HEK293 (cell line): ENCODE data around the gene RPS6KA1.

Source experiments
- KLF1 ChIP-seq: fragments of 450-650 bp; formaldehyde crosslinking; IDR thresholded peaks from 2 replicates; pipeline ENCODE4 v1.5.1; 2016; ENCODE audit warnings: missing biosample characterization, missing genetic modification characterization
- YY1 ChIP-seq: fragments of 450-650 bp; formaldehyde crosslinking; IDR thresholded peaks from 2 replicates; pipeline ENCODE4 v1.5.1; 2018; ENCODE audit warnings: missing biosample characterization, missing genetic modification characterization
- ZBTB7A ChIP-seq: fragments of 450-650 bp; formaldehyde crosslinking; IDR thresholded peaks from 2 replicates; pipeline ENCODE4 v1.5.1; 2016; ENCODE audit warnings: low read depth, missing biosample characterization, missing genetic modification characterization
- ZNF121 ChIP-seq: fragments of 450-650 bp; formaldehyde crosslinking; IDR thresholded peaks from 2 replicates; pipeline ENCODE4 v1.5.1; 2016; ENCODE audit warnings: missing biosample characterization, missing genetic modification characterization
- ZNF133 ChIP-seq: fragments of 450-650 bp; formaldehyde crosslinking; IDR thresholded peaks from 2 replicates; pipeline ENCODE4 v1.5.1; 2016; ENCODE audit warnings: missing biosample characterization, missing genetic modification characterization
- ZNF16 ChIP-seq: fragments of 450-650 bp; formaldehyde crosslinking; IDR thresholded peaks from 2 replicates; pipeline ENCODE4 v1.5.1; 2016; ENCODE audit warnings: low read depth, missing biosample characterization, missing genetic modification characterization
- ZNF19 ChIP-seq: fragments of 450-650 bp; formaldehyde crosslinking; IDR thresholded peaks from 2 replicates; pipeline ENCODE4; 2016; ENCODE audit warnings: missing biosample characterization, missing genetic modification characterization, low read depth
- ZNF266 ChIP-seq: fragments of 450-650 bp; formaldehyde crosslinking; IDR thresholded peaks from 2 replicates; pipeline ENCODE4 v1.5.1; 2016; ENCODE audit warnings: missing biosample characterization, missing genetic modification characterization, low read depth
- ZNF311 ChIP-seq: fragments of 450-650 bp; formaldehyde crosslinking; IDR thresholded peaks from 2 replicates; pipeline ENCODE4 v1.5.1; 2017; ENCODE audit warnings: missing biosample characterization, missing genetic modification characterization, borderline replicate concordance
- ZNF624 ChIP-seq: fragments of 450-650 bp; formaldehyde crosslinking; IDR thresholded peaks from 2 replicates; pipeline ENCODE4 v1.5.1; 2017; ENCODE audit warnings: missing biosample characterization, missing genetic modification characterization
- ZNF707 ChIP-seq: fragments of 450-650 bp; formaldehyde crosslinking; IDR thresholded peaks from 2 replicates; pipeline ENCODE4 v1.5.1; 2016; ENCODE audit warnings: missing biosample characterization, missing genetic modification characterization
- ZNF777 ChIP-seq: fragments of 450-650 bp; formaldehyde crosslinking; IDR thresholded peaks from 2 replicates; pipeline ENCODE4 v1.5.1; 2017; ENCODE audit warnings: missing biosample characterization, missing genetic modification characterization, borderline replicate concordance
- TF ChIP-seq, protein P1 (sequence below): fragments of 450-650 bp; formaldehyde crosslinking; IDR thresholded peaks from 2 replicates; pipeline ENCODE4 v1.5.1; 2016; ENCODE audit warnings: missing biosample characterization, missing genetic modification characterization
- TF ChIP-seq, protein P2 (sequence below): fragments of 450-650 bp; formaldehyde crosslinking; IDR thresholded peaks from 2 replicates; pipeline ENCODE4 v1.5.1; 2016; ENCODE audit warnings: missing biosample characterization, missing genetic modification characterization

DNA sequence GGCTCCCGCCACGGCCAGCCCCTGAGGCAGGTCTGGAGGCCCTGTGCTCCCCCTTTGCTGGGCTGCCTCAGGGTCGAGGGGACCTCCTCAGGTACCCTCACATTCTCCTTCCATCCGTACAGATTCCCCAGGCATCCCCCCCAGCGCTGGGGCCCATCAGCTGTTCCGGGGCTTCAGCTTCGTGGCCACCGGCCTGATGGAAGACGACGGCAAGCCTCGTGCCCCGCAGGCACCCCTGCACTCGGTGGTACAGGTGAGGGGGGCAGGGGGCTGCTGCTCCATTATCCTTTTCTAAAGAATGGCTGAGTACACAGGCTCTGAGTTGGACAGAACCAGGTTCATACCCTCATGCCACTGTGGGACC is 29.1 kb downstream of the RPS6KA1 start:
- TF ChIP-seq, protein P1, sequence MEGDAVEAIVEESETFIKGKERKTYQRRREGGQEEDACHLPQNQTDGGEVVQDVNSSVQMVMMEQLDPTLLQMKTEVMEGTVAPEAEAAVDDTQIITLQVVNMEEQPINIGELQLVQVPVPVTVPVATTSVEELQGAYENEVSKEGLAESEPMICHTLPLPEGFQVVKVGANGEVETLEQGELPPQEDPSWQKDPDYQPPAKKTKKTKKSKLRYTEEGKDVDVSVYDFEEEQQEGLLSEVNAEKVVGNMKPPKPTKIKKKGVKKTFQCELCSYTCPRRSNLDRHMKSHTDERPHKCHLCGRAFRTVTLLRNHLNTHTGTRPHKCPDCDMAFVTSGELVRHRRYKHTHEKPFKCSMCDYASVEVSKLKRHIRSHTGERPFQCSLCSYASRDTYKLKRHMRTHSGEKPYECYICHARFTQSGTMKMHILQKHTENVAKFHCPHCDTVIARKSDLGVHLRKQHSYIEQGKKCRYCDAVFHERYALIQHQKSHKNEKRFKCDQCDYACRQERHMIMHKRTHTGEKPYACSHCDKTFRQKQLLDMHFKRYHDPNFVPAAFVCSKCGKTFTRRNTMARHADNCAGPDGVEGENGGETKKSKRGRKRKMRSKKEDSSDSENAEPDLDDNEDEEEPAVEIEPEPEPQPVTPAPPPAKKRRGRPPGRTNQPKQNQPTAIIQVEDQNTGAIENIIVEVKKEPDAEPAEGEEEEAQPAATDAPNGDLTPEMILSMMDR (tag by site-specific recombination) = no peak
- TF ChIP-seq ZNF16 (tag by site-specific recombination) (no peak), ZBTB7A (tag by site-specific recombination) (no peak), ZNF624 (tag by site-specific recombination) (no peak), ZNF19 (no peak), ZNF121 (no peak), ZNF133 (tag by site-specific recombination) (no peak), ZNF707 (tag by site-specific recombination) (no peak), KLF1 (tag by site-specific recombination) (no peak), ZNF266 (tag by site-specific recombination) (no peak), ZNF777 (tag by site-specific recombination) (no peak), ZNF311 (tag by site-specific recombination) (no peak), YY1 (tag by site-specific recombination) (no peak)
- TF ChIP-seq, protein P2, sequence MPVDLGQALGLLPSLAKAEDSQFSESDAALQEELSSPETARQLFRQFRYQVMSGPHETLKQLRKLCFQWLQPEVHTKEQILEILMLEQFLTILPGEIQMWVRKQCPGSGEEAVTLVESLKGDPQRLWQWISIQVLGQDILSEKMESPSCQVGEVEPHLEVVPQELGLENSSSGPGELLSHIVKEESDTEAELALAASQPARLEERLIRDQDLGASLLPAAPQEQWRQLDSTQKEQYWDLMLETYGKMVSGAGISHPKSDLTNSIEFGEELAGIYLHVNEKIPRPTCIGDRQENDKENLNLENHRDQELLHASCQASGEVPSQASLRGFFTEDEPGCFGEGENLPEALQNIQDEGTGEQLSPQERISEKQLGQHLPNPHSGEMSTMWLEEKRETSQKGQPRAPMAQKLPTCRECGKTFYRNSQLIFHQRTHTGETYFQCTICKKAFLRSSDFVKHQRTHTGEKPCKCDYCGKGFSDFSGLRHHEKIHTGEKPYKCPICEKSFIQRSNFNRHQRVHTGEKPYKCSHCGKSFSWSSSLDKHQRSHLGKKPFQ (tag by site-specific recombination) = no peak
